Lung (tissue), 12 donors: ENCODE data around the gene LYPD1. TPM values are rescaled to one million over a fixed set of nuclear protein-coding genes. Genes with fewer than 3 reads are reported as not detected.

Source experiments
- ATAC-seq: fragments of 200-7000 bp; cut with Tn5 transposase; one replicate; pipeline ENCODE4 v1.9.1; 2020; ENCODE audit warnings: moderate number of reproducible peaks; ENCODE audit not compliant: insufficient read depth, low FRiP score
- DNase-seq, 3 donors: peaks; one replicate each; pipeline ENCODE4 v3.0.0-alpha.2; 2013 to 2017
- H3K27ac ChIP-seq, 2 donors: one replicate each; pipeline ENCODE4 v1.5.1; 2013; ENCODE audit warnings: mild to moderate bottlenecking in 2 of 2, moderate library complexity in 2 of 2, control low read depth in 1 of 2, inconsistent platforms in 1 of 2, low read depth in 1 of 2, low read length in 1 of 2
- H3K27me3 ChIP-seq, 3 donors: one replicate each; pipeline ENCODE4 v1.5.1; 2013; ENCODE audit warnings: low read length in 2 of 3; ENCODE audit not compliant: control insufficient read depth in 3 of 3, insufficient read depth in 3 of 3
- H3K36me3 ChIP-seq, 4 donors: one replicate each; pipeline ENCODE4 v1.5.1; 2013; ENCODE audit warnings: low read length in 4 of 4, mild to moderate bottlenecking in 1 of 4, moderate library complexity in 1 of 4; ENCODE audit not compliant: control insufficient read depth in 4 of 4, insufficient read depth in 4 of 4
- H3K4me1 ChIP-seq, 5 donors: one replicate each; pipeline ENCODE4 v1.5.1; 2013; ENCODE audit warnings: low read length in 5 of 5, mild to moderate bottlenecking in 2 of 5, moderate library complexity in 1 of 5; ENCODE audit not compliant: control insufficient read depth in 5 of 5, insufficient read depth in 5 of 5
- H3K4me3 ChIP-seq: one replicate; pipeline ENCODE4 v1.5.1; 2013; ENCODE audit warnings: mild to moderate bottlenecking, control low read depth, moderate library complexity
- H3K9ac ChIP-seq, 2 donors: one replicate each; pipeline ENCODE4 v1.5.1; 2013; ENCODE audit warnings: low read length in 2 of 2, control low read depth in 1 of 2; ENCODE audit not compliant: insufficient read depth in 1 of 2
- H3K9me3 ChIP-seq, 4 donors: one replicate each; pipeline ENCODE4 v1.5.1; 2013; ENCODE audit warnings: low read length in 3 of 4, mild to moderate bottlenecking in 1 of 4, moderate library complexity in 1 of 4; ENCODE audit not compliant: control insufficient read depth in 4 of 4, insufficient read depth in 3 of 4
- CTCF ChIP-seq: IDR thresholded peaks from 2 replicates; pipeline ENCODE4 v1.5.1; 2012; ENCODE audit warnings: mild to moderate bottlenecking; ENCODE audit errors: control extremely low read depth, extremely low read depth
- WGBS, 2 donors: extraction: QIAGEN DNeasy Blood & Tissue Kit; methylation state at CpG; one replicate each; pipeline ENCODE4 v1.1.7; 2013; 5-methylcytosine and 5-hydroxymethylcytosine counted together
- polyA plus RNA-seq, 2 donors: library from polyadenylated mRNA; stranded (reverse); fragments of 200-250 nt; gene quantifications; one replicate each; pipeline ENCODE4 v1.2.1, GENCODE V29; 2013
- total RNA-seq, 2 donors: library from RNA; depleted of rRNA in 1 of 2; stranded (reverse); fragments of >200 nt in 1 of 2; gene quantifications; one replicate each; pipeline ENCODE4 v1.2.1, GENCODE V29; 2014 to 2021
- donor health status: control.
- donor health status: control.
- donor health status: Bipolar disorder and iron deficiency.
- donor health status: healthy.
- donor health status: DM: yes; HTN: yes; CAD: no.

Gene LYPD1
- total and polyA plus RNA-seq, 4 donors: 0.28 to 6.6 (median 3.4) TPM

DNA sequence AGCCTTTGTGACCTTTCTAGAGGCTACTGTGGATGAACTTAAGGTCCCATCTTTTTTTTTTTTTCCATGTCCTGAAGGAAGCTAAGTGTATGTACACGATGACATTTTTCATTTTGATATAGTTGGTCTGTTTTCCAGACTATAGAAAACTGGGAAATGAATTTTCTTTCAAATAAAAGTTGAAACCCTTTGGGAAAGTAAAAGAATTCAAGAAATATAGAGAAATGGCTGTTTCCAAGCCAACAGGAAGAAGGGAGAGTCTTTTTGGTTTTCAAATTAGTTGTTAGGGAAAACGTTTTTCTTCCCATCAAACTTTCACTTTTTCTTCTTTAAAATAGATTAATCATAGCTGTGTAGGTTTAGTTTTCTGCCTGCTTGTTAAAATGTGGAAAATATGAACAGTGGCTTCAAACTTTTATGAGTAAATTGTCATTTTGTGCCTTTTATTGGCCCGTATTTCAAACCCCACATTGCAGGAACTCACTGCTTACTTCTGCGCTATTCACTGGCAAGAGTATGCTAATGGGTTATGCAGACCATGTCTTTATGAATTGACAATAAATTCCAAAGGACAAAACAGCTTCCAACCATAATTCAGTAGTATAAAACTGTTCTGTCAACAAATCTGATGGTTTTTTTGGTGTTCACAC lies 27.7 kb upstream of the LYPD1 start:
- no peaks in the 10 kb centered on the region for H3K9me3 ChIP-seq
- DNase-seq (no peak), ATAC-seq (no peak)
- no peak overlapping the region for H3K27ac ChIP-seq
- no peak overlapping the region for H3K4me3 ChIP-seq
- no peaks in the 10 kb centered on the region for H3K27me3 ChIP-seq
- no peaks in the 10 kb centered on the region for H3K4me1 ChIP-seq
- peaks cover 0 to 2% (median 0%) of the 10 kb centered on the region in 4 donors for H3K36me3 ChIP-seq
- no peak overlapping the region for H3K9ac ChIP-seq
- TF ChIP-seq CTCF: no peak
- WGBS, 2 donors: 61 to 71% methylated on average over 4 of the region's 4 CpGs

GRCh38 chr2:132692816-132693215 lies 22.8 kb upstream of the LYPD1 start:
- ATAC-seq: no peak
- Histone ChIP-seq H3K9me3 (no peaks in the 10 kb centered on the region), H3K27ac (no peak overlapping the region), H3K27me3 (no peaks in the 10 kb centered on the region), H3K36me3 (peaks cover 0 to 2% (median 0%) of the 10 kb centered on the region in 4 donors), H3K9ac (no peak overlapping the region), H3K4me3 (no peak overlapping the region), H3K4me1 (no peaks in the 10 kb centered on the region)
- 80 to 84% methylated on average over 1 of the region's 1 CpG for WGBS, 2 donors
- no peak for TF ChIP-seq CTCF
- peak in 1 of 3 donors; percentile 8 for DNase-seq

DNA sequence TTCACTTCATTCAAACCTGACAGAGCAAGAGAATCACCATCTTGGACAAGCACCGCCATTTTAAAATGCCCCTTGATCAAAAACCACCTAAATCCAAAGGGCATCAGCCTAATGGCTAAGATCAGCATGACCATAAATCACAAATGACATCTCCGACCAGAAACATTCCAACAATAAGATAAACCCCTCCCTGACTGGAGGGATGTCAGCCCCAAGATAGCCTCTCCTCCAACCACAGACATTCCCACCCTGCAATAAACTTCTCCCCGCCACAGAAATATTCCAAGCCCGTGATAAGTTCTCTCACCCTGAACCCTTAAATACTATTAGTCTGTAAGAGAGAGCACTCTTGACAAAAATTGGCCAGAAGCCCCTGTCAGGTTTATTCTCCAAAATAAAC lies 21.6 kb upstream of the LYPD1 start:
- Histone ChIP-seq H3K27ac (no peak overlapping the region), H3K9ac (no peak overlapping the region), H3K4me1 (no peaks in the 10 kb centered on the region), H3K4me3 (no peak overlapping the region), H3K9me3 (no peaks in the 10 kb centered on the region), H3K27me3 (no peaks in the 10 kb centered on the region), H3K36me3 (peaks cover 0 to 2% (median 0%) of the 10 kb centered on the region in 4 donors)
- 91 to 93% methylated on average over 4 of the region's 4 CpGs for WGBS, 2 donors
- ATAC-seq (no peak), DNase-seq (no peak)
- no peak for TF ChIP-seq CTCF
